ENCODE measurements around the gene ADAMTSL1. TPM values are rescaled to one million over a fixed set of nuclear protein-coding genes. Genes with fewer than 3 reads are reported as not detected.

Gene ADAMTSL1
- total and polyA plus RNA-seq, 2 experiments from 2014 or later = 2.3 to 5.0 TPM

- TF ChIP-seq ZNF462 (CRISPR knock-in tag; IDR thresholded peaks at IDR 0.05) (no peak), STAT1 (IDR thresholded peaks at IDR 0.05; ENCODE audit: unreplicated experiment) (no peak), NANOG (IDR thresholded peaks at IDR 0.05; ENCODE audit: borderline replicate concordance) (no peak), ETS1 (IDR thresholded peaks at IDR 0.05) (no peak), ZNF331 (CRISPR knock-in tag; IDR thresholded peaks at IDR 0.05; ENCODE audit: low read depth) (no peak)
These were observed 407.8 kb downstream of the ADAMTSL1 start (continued) for GRCh38 chr9:18881758-18882157.

- Histone ChIP-seq H3K79me2 (replicated peaks; ENCODE audit: insufficient read depth) (no peaks in the 10 kb centered on the region), H3K4me3 (no peak overlapping the region), H3K36me3 (ENCODE audit: insufficient read depth) (no peaks in the 10 kb centered on the region), H3K9me2 (ENCODE audit: insufficient read depth) (peaks cover 6% of the 10 kb centered on the region; the same call in 1 of the 2 replicates), H3F3A (replicated peaks; ENCODE audit: low read depth) (no peaks in the 10 kb centered on the region), H3K27me3 (ENCODE audit: insufficient read depth) (no peaks in the 10 kb centered on the region), H4K20me1 (replicated peaks; ENCODE audit: insufficient read depth) (no peaks in the 10 kb centered on the region), H3K4me1 (ENCODE audit: insufficient read depth) (peaks cover 5% of the 10 kb centered on the region; the same call in 1 of the 2 replicates), H3K4me2 (no peak overlapping the region), H2AFZ (no peak overlapping the region), H3K27ac (ENCODE audit: low read depth) (no peak overlapping the region)
- Mint-ChIP-seq H3K27ac (no peak overlapping the region), H3K9me3 (peaks cover 15% of the 10 kb centered on the region), H3K27me3 (ENCODE audit: insufficient read depth, low read depth, poor library complexity) (peaks cover 2% of the 10 kb centered on the region), H3K36me3 (ENCODE audit: low read depth) (peaks cover 6% of the 10 kb centered on the region), H3K4me3 (no peak overlapping the region), H3K4me1 (peaks cover 9% of the 10 kb centered on the region)
- DNase-seq (ENCODE audit: low spot score) (no peak), ATAC-seq (no peak)
- no peak for TF ChIP-seq ETS1 (IDR thresholded peaks at IDR 0.05)
- no peak for TF ChIP-seq CREB1 (CRISPR knock-in tag; IDR thresholded peaks at IDR 0.05; ENCODE audit: low read depth)
- TF ChIP-seq REST (IDR thresholded peaks at IDR 0.05; ENCODE audit: unreplicated experiment) = no peak
- no peak for TF ChIP-seq ZNF114 (CRISPR knock-in tag; IDR thresholded peaks at IDR 0.05)
- TF ChIP-seq STAT1 (IDR thresholded peaks at IDR 0.05; ENCODE audit: unreplicated experiment) = no peak
- no peak for TF ChIP-seq ZNF331 (CRISPR knock-in tag; IDR thresholded peaks at IDR 0.05; ENCODE audit: low read depth)
- TF ChIP-seq EZH2phosphoT487 (IDR thresholded peaks at IDR 0.05; ENCODE audit: unreplicated experiment) = no peak
These were observed 413.6 kb downstream of the ADAMTSL1 start for GRCh38 chr9:18887546-18887945.
